ENCODE results near the gene CPT1A.

The CPT1A gene

GRCh38 chr11:68750195-68751003, 91.3 kb downstream of the CPT1A start:
- DNase-seq: no peak

GRCh38 chr11:68749229-68750123, 92.2 kb downstream of the CPT1A start:
- DNase-seq: no peak

- no peak for DNase-seq
These were observed 93.7 kb downstream of the CPT1A start for GRCh38 chr11:68748061-68748460.

DNA sequence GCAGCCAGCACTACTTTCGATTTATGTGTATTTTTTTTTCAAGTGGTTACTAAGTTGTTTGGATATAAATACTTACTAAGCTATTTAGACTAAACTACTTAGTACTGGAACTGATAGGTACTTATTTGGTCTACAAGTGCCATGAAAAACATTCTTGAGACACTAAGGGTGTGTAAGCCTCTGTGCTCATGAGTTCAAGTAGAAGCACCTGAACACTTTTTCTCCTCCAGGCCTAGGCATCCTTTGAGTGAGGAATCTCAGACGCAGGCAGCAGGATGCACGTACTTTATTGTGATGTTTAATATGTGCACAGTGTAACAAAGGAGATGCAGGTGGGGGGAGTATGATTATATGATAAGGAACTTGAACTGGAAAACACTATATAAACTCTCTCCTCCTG, 98.2 kb downstream of the CPT1A start:
- DNase-seq: no peak

GRCh38 chr11:68741463-68741862, 100.3 kb downstream of the CPT1A start:
- DNase-seq: no peak

DNA sequence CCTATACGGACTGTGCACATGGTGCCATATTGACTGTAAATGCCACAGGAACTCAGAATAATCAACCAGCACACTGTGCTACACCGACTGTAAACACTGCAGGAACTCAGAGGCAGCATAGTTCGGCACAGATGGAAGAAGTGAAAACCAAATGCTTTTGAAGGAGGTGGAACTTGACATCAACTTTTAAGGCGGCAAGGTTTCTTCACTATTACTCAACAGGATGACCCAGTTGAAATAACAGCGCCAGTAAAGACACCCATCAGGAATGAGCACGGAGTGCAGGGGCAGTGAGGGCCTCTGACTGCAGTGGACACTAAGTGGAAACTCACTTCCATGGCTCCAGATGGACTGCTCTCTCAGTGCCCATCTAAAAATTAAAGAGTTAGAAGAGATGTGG, 106.1 kb downstream of the CPT1A start:
- DNase-seq: no peak

DNA sequence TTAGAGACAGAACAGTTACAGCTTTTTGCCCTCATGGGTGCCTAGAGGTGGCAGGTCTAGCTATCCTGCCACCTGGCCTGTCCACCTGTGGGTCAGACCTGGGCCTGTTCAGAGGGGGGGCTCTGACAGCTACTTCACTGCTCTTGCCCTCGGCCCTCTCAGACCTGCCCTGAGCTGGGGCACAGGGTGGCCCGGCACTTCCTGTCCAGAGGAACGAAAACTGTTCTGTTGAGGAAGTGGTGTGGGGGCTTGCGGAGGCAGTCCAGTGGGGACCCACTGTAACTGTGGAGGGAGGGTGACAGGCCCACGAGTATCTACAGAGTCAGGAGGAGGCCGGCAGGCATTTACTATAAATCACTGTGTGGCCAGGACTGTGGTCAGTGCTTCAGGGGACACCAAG, 106.6 kb downstream of the CPT1A start:
- DNase-seq: no peak

DNA sequence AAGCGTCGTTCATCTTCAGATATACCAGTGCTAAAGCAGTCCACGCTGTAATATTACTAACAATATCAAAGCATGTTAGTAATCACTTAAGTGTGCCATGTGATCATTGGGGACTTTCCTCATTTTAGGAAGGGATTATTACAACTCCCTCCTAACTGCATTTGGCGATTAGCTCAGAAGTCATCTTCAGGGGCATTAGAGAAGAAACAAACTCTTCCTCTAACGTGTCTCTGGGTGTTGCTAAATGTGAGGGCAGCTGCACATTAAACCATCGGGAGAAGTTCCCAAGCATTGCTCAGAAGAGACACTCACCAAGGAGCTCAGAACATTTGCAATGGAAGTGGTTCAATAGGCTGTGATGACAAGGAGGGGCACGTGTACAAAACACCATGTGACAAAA, 107.6 kb downstream of the CPT1A start:
- DNase-seq: no peak

GRCh38 chr11:68727783-68728182, 113.9 kb downstream of the CPT1A start:
- no peak for DNase-seq

DNA sequence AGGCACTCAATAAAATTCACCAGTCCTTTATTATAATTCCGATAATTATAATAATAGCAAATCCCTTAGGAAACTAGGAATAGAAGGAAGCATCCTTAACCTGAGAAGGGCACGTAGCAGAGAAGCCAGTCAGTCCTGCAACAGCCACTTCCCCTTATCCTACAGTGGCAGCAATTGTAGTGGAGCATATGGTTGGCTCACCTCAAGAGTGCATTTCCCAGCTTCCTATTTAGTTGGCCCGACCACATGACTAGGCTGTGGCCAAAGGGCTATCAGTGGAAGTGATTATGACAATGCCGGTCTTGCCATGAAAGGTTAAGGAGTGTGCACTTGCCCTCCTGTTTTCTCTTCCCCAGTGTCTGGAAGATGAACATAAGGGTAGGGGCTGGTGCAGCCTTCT, 117.4 kb downstream of the CPT1A start:
- DNase-seq: no peak

- no peak for DNase-seq
These were observed 119.6 kb downstream of the CPT1A start for GRCh38 chr11:68722143-68722542.

DNA sequence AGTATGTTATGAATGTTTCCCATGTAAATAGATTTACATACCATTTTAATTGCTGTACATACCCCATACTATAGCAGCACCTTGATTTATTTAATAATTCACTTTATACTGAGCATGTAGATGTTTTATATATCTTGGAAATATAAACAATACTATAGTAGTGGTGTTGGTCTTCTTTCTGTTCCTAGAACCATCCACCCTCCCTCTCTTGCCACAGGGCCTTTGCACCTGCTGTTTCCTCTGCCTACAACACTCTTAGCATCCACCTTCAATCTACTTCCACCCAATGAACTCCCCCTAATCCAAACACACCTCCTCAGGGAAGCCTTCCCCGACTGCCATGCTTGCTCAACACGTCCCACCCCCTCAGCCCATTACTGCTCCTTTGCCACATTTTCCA, 120.6 kb downstream of the CPT1A start:
- no peak for DNase-seq

GRCh38 chr11:68715456-68716122, 126.1 kb downstream of the CPT1A start:
- DNase-seq: no peak

- no peak for DNase-seq
These were observed 127.5 kb downstream of the CPT1A start for GRCh38 chr11:68714060-68714856.

GRCh38 chr11:68711114-68711513, 130.6 kb downstream of the CPT1A start:
- no peak for DNase-seq

DNA sequence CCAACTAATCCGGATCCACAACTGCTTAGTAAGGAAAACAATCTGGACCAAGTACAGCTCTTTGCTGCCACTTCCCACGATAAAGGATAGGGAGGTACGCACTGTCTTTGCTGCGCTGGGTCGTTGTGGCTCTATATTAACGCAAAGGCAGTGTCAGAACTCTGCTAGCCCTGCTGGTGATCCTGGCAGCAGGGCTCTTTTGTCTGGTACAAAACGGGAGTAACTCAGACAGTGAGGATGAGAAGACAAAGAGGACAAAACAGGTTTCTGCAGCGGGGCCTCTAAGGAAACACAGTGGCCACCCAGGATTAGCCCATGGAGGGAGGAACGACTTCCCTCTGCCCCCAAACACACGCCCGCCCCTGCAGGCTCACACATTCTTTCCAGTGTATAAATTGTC, 131.3 kb downstream of the CPT1A start:
- DNase-seq: no peak

GRCh38 chr11:68709062-68709461, 132.7 kb downstream of the CPT1A start:
- no peak for DNase-seq

- DNase-seq: no peak
These were observed 134.2 kb downstream of the CPT1A start for GRCh38 chr11:68707527-68707926.

DNA sequence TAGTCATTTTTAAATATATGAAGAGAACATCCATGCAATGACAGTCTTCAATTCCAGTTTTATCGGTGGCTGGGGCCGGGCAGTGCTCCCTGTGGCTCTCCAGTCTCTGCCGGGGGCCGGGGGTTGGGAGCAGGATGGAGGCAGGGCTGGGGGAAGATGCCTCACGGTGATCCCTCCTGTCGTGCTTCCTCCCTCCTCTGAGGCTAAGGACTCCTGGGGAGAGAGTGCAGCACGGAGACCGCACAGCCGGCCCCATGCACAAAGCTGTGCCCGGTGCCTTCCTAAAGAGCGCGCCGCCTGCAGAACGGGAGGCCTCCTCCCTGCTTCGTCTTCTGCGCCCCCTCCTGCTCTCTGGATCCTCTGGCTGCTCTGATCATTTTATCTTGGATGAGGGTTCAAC, 136.8 kb downstream of the CPT1A start:
- no peak for DNase-seq

All from DMS153 (cell line).